DOHH2 (cell line): ENCODE results near the gene PRDX3.
"Not testable (repeated sequence)": the region's sequence is repeated elsewhere in the genome, so short reads cannot be mapped to it uniquely, and the experiment has no call there.

ENCODE experiments used
- H3F3A ChIP-seq: fragments of 200-600 bp; sonication (generic), shearing (Covaris generic); 2 replicates; pipeline ENCODE4 v1.6.0; 2016; ENCODE audit warnings: antibody characterized with exemption, mild to moderate bottlenecking; ENCODE audit not compliant: control insufficient read depth, insufficient read depth
- H3K27ac ChIP-seq: fragments of 200-600 bp; sonication (generic); 2 replicates; pipeline ENCODE4 v1.5.1; 2014; ENCODE audit warnings: low read depth, mild to moderate bottlenecking, low read length, moderate library complexity
- H3K27me3 ChIP-seq: fragments of 200-600 bp; sonication (generic); 2 replicates; pipeline ENCODE4 v1.6.1; 2014; ENCODE audit warnings: mild to moderate bottlenecking, low read length, mixed read lengths; ENCODE audit not compliant: control insufficient read depth
- H3K36me3 ChIP-seq: fragments of 200-600 bp; sonication (generic); 2 replicates; pipeline ENCODE4 v1.6.1; 2014; ENCODE audit warnings: mild to moderate bottlenecking, low read length, moderate library complexity, mixed read lengths; ENCODE audit not compliant: control insufficient read depth
- H3K4me1 ChIP-seq: fragments of 200-600 bp; sonication (generic); 2 replicates; pipeline ENCODE4 v1.6.1; 2014; ENCODE audit warnings: mild to moderate bottlenecking, low read length, mixed read lengths; ENCODE audit not compliant: control insufficient read depth
- H3K4me2 ChIP-seq: fragments of 200-600 bp; sonication (generic); 2 replicates; pipeline ENCODE4 v1.6.0; 2014; ENCODE audit warnings: mild to moderate bottlenecking, low read length, moderate library complexity
- H3K4me3 ChIP-seq: fragments of 200-600 bp; sonication (generic); 2 replicates; pipeline ENCODE4 v1.5.1; 2014; ENCODE audit warnings: mild to moderate bottlenecking, low read length, mixed read lengths
- H3K79me2 ChIP-seq: fragments of 200-600 bp; sonication (generic); 2 replicates; pipeline ENCODE4 v1.6.1; 2014; ENCODE audit warnings: mild to moderate bottlenecking, low read length, mixed read lengths; ENCODE audit not compliant: control insufficient read depth
- H3K9me2 ChIP-seq: fragments of 200-600 bp; sonication (generic); replicated peaks from 2 replicates; pipeline ENCODE4 v1.6.1; 2014; ENCODE audit warnings: mild to moderate bottlenecking, low read length, mixed read lengths; ENCODE audit not compliant: control insufficient read depth
- H3K9me3 ChIP-seq: fragments of 200-600 bp; sonication (generic); 2 replicates; pipeline ENCODE4 v1.6.1; 2014; ENCODE audit warnings: antibody characterized with exemption, low read length, mixed read lengths; ENCODE audit not compliant: control insufficient read depth, insufficient read depth
- H4K20me1 ChIP-seq: fragments of 200-600 bp; sonication (generic); 2 replicates; pipeline ENCODE4 v1.6.0; 2014; ENCODE audit warnings: low read depth, mild to moderate bottlenecking, antibody characterized with exemption, low read length, moderate library complexity; ENCODE audit not compliant: control insufficient read depth, insufficient read depth
- EZH2phosphoT487 ChIP-seq: fragments of 200-600 bp; sonication (generic); IDR thresholded peaks from 2 replicates; pipeline ENCODE4 v1.6.1; 2017; ENCODE audit warnings: borderline replicate concordance, mild to moderate bottlenecking, antibody characterized with exemption, low read length, moderate library complexity, mixed read lengths
- TF ChIP-seq, protein P1 (sequence below): fragments of 200-600 bp; sonication (generic); IDR thresholded peaks from one replicate; pipeline ENCODE4 v1.5.1; 2014; ENCODE audit warnings: antibody characterized with exemption, mild to moderate bottlenecking, low read depth, low read length; ENCODE audit not compliant: poor library complexity, severe bottlenecking

PRDX3 gene

DNA sequence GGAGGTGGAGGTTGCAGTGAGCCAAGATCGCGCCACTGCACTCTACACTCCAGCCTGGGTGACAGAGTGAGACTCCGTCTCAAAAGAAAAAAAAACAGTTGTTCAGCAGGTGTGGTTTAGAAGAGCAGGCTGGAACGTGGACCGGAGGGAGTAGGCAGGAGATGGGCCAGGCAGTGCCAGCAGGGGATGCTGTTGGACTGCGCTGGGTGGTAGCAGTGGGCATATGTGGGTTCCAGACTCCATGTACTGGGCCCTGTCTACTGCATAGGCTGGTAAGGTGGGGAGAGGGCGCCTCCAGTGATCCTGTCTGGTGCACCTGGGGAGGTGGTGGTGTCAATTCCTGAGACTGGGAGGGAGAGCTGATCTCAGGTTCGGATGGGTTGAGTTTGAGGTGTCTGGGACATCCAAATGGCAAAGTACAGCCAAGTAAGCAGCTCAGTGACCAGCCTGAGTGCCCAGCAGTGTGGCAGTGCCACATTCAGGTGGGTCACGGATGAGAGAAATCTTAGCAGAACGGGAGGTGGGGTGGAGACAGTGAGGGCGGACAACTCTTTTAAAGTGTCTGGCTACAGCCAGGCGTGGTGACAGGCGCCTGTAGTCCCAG lies 39.0 kb downstream of the PRDX3 start:
- Histone ChIP-seq H3K4me2 (no peak overlapping the region), H3K4me1 (peaks cover 12% of the 10 kb centered on the region), H3K79me2 (no peaks in the 10 kb centered on the region), H3K27ac (no peak overlapping the region), H3K36me3 (peaks cover 30% of the 10 kb centered on the region), H3F3A (peaks cover 2% of the 10 kb centered on the region), H3K9me2 (no peaks in the 10 kb centered on the region), H4K20me1 (0 out of 2 replicates have a peak, but pooled peaks cover 4% of the 10 kb centered on the region), H3K27me3 (no peaks in the 10 kb centered on the region), H3K4me3 (no peak overlapping the region), H3K9me3 (no peaks in the 10 kb centered on the region)
- TF ChIP-seq EZH2phosphoT487: no peak
- TF ChIP-seq, protein P1, sequence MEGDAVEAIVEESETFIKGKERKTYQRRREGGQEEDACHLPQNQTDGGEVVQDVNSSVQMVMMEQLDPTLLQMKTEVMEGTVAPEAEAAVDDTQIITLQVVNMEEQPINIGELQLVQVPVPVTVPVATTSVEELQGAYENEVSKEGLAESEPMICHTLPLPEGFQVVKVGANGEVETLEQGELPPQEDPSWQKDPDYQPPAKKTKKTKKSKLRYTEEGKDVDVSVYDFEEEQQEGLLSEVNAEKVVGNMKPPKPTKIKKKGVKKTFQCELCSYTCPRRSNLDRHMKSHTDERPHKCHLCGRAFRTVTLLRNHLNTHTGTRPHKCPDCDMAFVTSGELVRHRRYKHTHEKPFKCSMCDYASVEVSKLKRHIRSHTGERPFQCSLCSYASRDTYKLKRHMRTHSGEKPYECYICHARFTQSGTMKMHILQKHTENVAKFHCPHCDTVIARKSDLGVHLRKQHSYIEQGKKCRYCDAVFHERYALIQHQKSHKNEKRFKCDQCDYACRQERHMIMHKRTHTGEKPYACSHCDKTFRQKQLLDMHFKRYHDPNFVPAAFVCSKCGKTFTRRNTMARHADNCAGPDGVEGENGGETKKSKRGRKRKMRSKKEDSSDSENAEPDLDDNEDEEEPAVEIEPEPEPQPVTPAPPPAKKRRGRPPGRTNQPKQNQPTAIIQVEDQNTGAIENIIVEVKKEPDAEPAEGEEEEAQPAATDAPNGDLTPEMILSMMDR: peak; percentile 61

DNA sequence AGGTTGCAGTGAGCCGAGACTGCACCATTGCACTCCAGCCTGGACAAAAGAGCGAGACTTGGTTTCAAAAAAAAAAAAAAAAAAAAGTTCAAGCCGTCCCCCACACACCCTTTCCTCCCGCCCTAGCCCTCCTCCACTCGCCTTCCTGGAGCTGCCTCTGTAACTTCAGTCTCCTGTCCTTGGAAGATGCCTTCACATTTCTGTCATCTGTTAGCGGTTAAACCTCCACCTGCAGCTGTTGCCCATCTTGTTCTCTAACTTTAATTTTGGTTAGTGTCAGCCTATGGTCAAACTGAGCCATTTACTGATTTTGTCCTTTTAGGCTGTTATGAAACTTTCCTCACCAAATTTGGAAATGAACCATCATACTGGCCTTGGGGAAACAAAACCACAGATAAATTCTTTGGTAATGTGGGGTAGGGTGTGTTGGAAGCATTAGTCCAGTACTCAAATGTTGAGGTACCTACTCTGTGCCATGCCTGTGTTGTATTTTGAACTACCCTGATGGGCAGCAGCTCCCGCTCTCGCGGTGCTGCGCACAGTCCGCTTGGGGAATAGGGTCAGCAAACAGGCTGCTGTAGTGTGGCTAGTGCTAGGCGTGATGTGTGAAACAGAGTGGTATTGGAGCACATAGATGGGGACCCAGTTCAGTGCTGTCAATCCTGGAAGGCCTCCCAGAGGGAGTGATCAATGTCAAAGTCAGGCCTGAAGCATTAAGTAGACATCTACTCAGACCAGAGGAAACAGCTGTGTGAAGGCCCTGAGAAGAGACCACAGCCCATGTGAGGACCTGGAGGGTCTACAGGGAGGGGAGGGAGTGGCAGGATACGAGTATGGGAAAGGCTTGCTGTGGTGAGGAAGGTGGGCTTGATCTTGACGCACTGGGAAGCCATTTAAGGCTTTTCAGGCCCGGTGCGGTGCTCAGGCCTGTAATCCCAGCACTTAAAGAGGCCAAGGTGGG lies 40.0 kb downstream of the PRDX3 start:
- Histone ChIP-seq H4K20me1 (0 out of 2 replicates have a peak, but pooled peaks cover 4% of the 10 kb centered on the region), H3K79me2 (no peaks in the 10 kb centered on the region), H3K9me3 (no peaks in the 10 kb centered on the region), H3K4me2 (no peak overlapping the region), H3F3A (peaks cover 2% of the 10 kb centered on the region), H3K27me3 (no peaks in the 10 kb centered on the region), H3K9me2 (no peaks in the 10 kb centered on the region), H3K4me1 (peaks cover 12% of the 10 kb centered on the region), H3K27ac (no peak overlapping the region), H3K4me3 (no peak overlapping the region), H3K36me3 (peaks cover 34% of the 10 kb centered on the region)
- TF ChIP-seq EZH2phosphoT487: no peak
- TF ChIP-seq, protein P1: no peak

DNA sequence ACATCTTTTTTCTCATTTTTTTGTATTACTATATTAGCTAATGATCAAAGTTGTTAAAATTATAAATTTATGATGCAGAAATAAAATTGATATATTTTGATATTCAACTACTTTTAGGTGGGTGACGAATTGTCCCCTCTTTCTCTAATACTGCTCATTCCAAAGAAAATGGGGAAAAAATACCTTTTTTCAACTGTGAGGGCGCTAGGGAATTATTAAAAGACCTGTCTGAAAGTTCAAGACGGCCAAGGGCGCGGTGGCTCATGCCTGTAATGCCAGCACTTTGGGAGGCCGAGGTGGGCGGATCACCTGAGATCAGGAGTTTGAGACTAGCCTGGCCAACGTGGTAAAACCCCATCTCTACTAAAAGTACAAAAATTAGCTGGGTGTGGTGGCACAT lies 40.7 kb downstream of the PRDX3 start:
- not testable (repeated sequence) for H3K9me3 ChIP-seq, H3K79me2 ChIP-seq, H3K27me3 ChIP-seq, H4K20me1 ChIP-seq, H3K4me2 ChIP-seq, H3K27ac ChIP-seq, H3K9me2 ChIP-seq, H3F3A ChIP-seq, H3K4me3 ChIP-seq
- Histone ChIP-seq H3K4me1 (peaks cover 12% of the 10 kb centered on the region), H3K36me3 (peaks cover 41% of the 10 kb centered on the region)

DNA sequence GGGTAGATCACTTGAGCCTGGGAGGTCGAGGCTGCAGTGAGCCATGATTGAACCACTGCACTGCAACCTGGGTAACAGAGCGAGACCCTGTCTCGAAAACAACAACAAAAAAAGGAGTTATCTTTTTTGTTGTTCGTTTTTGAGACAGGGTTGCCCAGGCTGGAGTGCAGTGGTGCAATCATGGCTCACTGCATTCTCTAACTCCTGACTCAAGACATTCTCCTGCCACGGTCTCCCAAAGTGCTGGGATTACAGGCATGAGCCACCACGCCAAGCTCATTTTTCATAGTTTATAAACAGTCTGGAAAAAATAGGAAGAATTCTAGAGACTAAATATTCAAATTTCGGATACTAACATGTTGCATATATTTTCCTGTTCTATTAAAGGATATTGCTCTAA lies 42.5 kb downstream of the PRDX3 start:
- H3K4me1 ChIP-seq: peaks cover 27% of the 10 kb centered on the region
- H3K4me2 ChIP-seq: peak overlapping the region; percentile 4; the same call in 1 of the 2 replicates
- no peaks in the 10 kb centered on the region for H3K27me3 ChIP-seq
- no peaks in the 10 kb centered on the region for H3K9me2 ChIP-seq
- no peak overlapping the region for H3K4me3 ChIP-seq
- no peaks in the 10 kb centered on the region for H3K9me3 ChIP-seq
- no peaks in the 10 kb centered on the region for H3K79me2 ChIP-seq
- H3K36me3 ChIP-seq: peaks cover 46% of the 10 kb centered on the region
- no peak for TF ChIP-seq EZH2phosphoT487
- TF ChIP-seq, protein P1: no peak
- H3K27ac ChIP-seq: no peak overlapping the region
- 0 out of 2 replicates have a peak, but pooled peaks cover 4% of the 10 kb centered on the region for H4K20me1 ChIP-seq
- H3F3A ChIP-seq: peaks cover under 1% of the 10 kb centered on the region
